GM19351 (cell line): ENCODE data around the gene PARD3.
"Not testable (repeated sequence)": the region's sequence is repeated elsewhere in the genome, so short reads cannot be mapped to it uniquely, and the experiment has no call there.

Experiments
- ATAC-seq: cut with Tn5 transposase; IDR thresholded peaks from one replicate; pipeline ENCODE4 v1.9.1; 2021; ENCODE audit warnings: mild to moderate bottlenecking, moderate library complexity; ENCODE audit not compliant: unreplicated experiment

PARD3 gene

GRCh38 chr10:34074051-34074450, 741.0 kb downstream of the PARD3 start:
- ATAC-seq: no peak

GRCh38 chr10:34067741-34068140, 747.4 kb downstream of the PARD3 start:
- not testable (repeated sequence) for ATAC-seq

- no peak for ATAC-seq
Measured at GRCh38 chr10:34063592-34063991, 751.5 kb downstream of the PARD3 start.

- ATAC-seq: no peak
Measured at GRCh38 chr10:34061841-34062240, 753.3 kb downstream of the PARD3 start.
